NCI-H2196 treated with DMSO at 0.1 percent for 48 hours (cell line): ENCODE data around the gene CTNNBL1.
A peak's percentile ranks its signal among the peaks of the same experiment; 100 is the strongest.
"Not testable (repeated sequence)": the region's sequence is repeated elsewhere in the genome, so short reads cannot be mapped to it uniquely, and the experiment has no call there.

Source experiments
- DNase-seq: peaks from one replicate; lab custom pipeline; 2025; ENCODE audit not compliant: unreplicated experiment; lab: John Stamatoyannopoulos, UW

CTNNBL1 gene

DNA sequence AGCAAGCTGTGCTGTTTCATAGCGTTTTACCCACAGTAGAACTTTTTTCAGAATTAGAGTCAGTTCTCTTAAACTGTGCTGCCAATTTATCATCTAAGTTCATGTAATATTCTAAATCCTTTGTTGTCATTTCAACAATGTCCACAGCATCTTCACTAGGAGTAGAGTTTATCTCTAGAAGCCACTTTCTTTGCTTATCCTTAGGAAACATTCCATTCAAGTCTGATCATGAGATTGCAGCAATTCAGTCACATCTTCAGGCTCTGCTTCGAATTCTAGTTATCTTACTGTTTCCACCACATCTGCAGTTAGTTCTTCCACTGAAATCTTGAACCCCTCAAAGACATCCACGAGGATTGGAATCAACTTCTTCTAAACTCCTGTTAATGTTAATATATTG is 12.5 kb downstream of the CTNNBL1 start:
- no peak for DNase-seq

GRCh38 chr20:37711001-37711400 is 17.2 kb downstream of the CTNNBL1 start:
- DNase-seq, result no peak

- DNase-seq, result peak; percentile 50
These were observed 18.4 kb downstream of the CTNNBL1 start for GRCh38 chr20:37711994-37712964.

- DNase-seq, result no peak
These were observed 19.6 kb downstream of the CTNNBL1 start for GRCh38 chr20:37713396-37713795.

- no peak for DNase-seq
These were observed 21.3 kb downstream of the CTNNBL1 start for GRCh38 chr20:37714978-37715672.

GRCh38 chr20:37721751-37722150 is 27.9 kb downstream of the CTNNBL1 start:
- no peak for DNase-seq

DNA sequence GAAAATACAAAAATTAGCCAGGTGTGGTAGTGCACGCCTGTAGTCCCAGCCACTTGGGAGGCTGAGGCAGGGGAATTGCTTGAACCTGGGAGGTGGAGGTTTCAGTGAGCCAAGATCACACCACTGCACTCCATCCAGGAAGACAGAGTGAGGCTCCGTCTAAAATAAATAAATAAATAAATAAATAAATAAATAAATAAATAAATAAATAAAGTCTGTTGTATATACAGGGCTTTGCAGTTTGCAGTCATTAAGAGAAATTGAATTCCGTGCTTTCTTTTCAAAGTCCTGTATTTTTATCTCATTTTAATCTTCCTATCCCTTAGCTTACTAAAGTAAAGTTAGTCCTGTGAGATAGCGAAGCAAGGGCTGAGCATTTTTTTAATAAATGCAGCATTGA is 28.5 kb downstream of the CTNNBL1 start:
- not testable (repeated sequence) for DNase-seq

DNA sequence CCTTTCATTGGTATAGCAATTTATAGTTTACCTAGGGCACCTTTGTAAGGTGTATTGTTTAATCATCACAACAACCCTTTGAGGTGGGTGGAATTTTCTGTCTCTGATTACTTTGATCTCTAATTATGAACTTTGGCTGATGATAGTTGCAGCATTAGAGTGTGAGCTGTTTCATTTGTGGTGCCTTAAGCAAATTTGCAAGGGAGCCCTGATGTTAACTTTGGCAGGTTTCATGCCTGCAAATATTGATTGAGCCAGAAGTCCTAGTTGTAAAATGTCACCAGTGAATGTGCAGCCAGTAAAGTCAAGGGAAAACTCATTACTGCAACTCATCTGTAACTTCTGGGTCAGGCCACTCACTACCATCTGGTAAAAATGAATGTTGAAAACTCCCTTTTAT is 29.8 kb downstream of the CTNNBL1 start:
- no peak for DNase-seq

DNA sequence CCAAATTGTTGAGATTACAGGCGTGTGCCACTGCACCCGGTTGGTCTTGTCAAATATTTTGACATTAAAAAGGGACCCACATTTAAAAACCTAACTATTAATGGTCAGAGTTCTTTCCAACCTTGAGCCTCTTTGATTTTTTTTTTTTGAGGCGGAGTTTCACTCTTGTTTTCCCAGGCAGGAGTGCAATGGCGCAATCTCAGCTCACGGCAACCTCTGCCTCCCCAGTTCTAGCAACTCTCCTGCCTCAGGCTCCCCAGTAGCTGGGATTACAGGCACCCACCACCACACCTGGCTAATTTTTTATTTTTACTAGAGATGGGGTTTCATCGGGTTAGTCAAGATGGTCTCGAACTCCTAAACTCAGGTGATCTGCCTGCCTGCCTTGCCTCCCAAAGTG is 31.3 kb downstream of the CTNNBL1 start:
- DNase-seq, result no peak

- DNase-seq, result no peak
These were observed 32.0 kb downstream of the CTNNBL1 start for GRCh38 chr20:37725855-37726254.

GRCh38 chr20:37726321-37726720 is 32.5 kb downstream of the CTNNBL1 start:
- no peak for DNase-seq

DNA sequence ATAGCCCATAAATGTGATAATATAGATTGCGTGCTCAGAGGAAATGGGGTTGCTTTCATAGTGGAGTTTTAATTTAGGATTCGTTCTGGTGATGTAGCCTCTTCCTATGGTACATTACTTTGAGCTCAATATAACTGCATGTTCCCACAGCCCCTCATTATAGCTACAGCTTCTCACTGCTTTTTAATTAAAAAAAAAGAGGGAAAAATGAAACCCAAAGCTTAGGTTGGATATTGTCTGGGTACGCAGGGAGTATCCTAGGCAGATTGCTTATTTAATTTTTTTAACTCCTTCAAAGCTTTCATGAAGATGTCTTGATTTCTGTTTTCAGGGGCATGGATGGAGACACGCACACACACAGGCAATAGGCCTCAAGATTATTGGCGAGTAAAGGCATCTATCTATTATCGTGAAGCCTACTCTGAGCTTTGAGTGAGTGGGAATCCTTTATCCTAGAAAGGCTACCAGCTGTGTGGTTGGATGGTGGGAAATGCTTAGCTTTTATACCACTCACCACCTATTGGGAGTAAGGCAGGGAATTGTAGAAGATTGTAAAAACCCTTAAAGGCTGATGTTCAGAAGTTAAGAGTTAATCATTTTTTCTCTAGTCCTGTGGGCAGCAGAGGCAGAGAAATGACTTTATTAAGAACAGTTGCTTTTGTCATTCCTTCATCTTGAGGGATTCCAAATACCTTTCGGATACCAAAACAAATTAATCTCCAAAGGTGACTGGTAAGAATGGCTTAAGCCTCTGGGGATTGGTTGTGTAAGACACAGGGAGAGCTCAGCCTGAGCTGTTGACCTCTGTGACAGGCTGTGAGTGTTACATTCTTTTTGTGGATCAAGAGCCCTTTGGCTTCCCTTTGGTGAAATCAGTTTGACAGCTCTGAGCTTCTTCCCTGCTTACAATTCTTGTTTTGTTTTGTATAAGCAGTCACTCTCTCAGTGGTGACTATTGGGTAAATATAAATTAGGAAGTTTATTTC is 33.4 kb downstream of the CTNNBL1 start:
- DNase-seq, result no peak

DNA sequence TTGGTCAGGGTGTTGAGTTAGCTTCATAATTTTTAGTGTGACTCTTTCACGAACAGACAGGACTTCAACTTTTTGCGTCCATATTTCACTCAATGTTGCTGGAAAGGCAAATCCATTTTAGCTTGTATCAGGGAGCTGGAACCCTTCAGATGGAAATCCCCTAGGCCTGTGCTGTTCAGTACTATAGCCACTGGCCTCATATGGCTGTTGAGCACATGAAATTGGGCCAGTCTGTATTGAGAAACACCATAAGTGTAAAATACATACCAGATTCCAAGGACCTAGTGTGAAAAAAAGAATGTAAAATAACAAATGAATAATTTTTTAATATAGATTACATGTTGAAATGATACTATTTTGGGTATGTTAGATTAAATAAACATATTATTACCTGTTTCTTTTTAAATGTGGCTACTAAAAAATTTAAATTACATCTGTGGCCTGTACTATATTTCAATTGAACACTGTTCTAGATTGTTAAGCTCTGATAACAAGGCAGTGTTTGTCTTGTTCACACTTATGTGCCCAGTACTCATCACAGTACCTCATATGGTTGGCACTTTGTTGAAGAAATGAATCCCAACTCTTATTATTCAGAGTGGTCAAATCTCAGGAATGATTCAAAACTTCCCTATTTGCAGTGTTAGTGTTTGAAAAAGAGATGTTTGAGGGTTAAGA is 34.3 kb downstream of the CTNNBL1 start:
- no peak for DNase-seq

- DNase-seq, result no peak
These were observed 34.8 kb downstream of the CTNNBL1 start for GRCh38 chr20:37728635-37728983.

DNA sequence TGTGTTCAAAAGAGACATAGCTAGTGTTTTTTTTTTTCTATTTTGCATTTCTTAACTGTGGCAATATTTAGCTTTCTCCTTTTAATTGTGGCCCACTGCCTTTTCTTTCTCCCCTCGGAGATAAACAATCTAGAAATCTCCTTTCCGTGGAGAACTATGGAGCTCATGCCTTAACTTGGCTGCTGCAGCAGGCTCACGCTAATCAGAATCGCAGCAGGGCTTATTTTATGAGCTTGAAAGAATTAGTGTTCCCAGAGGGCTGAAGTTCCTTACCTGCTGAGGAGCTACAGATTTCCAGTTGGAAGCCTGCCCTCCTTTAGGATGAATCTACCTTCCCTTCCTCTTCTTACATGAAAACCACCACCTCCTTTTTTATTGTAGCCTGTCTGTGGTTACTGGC is 35.6 kb downstream of the CTNNBL1 start:
- DNase-seq, result no peak

- DNase-seq, result no peak
These were observed 36.1 kb downstream of the CTNNBL1 start for GRCh38 chr20:37729909-37730308.

- no peak for DNase-seq
These were observed 39.6 kb downstream of the CTNNBL1 start for GRCh38 chr20:37733416-37733815.

GRCh38 chr20:37734228-37734985 is 40.6 kb downstream of the CTNNBL1 start:
- no peak for DNase-seq

DNA sequence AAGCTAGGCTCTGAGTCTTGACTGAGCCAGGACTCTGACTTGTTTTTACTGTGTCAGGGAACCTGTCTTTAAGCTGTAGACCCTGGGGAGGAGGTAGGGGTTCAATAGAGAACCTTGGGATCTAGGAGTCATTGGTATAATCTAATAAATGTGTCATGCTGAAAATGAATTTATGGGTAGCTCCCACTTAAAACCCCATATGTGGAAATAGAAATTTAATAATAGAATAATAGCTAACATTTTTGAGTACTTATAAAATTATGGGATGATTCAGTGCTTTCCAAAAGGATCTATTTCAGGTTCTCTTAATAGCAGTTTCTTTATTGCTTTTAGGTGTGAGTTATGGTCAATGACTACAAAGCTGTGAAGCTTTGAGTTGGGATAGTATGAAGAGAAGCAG is 41.7 kb downstream of the CTNNBL1 start:
- DNase-seq, result no peak

DNA sequence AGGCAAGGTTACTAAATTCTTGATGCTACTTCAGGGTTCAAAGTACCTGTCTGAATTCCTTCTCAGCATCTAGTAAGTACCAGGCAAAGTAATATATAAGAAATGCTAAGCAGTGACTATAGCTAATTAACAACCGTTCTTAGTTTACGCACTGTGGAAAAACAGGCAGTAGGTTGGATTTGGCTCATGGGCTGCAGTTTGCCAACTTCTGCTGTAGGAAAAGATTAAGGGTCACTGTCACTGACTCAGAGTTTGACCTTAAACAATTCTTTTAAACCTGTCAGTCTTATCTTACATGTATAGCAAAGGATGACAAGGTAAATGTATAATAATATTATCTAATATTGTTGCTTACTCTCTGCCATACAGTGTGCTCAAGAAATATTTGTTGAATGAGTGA is 42.3 kb downstream of the CTNNBL1 start:
- DNase-seq, result no peak
